Measurements from ENCODE around the gene KPTN. TPM values are rescaled to one million over a fixed set of nuclear protein-coding genes. Genes with fewer than 3 reads are reported as not detected.
A peak's percentile ranks its signal among the peaks of the same experiment; 100 is the strongest.

KPTN gene
- total and polyA plus RNA-seq, 7 donors, result 4.4 to 12.2 (median 4.8) TPM

DNA sequence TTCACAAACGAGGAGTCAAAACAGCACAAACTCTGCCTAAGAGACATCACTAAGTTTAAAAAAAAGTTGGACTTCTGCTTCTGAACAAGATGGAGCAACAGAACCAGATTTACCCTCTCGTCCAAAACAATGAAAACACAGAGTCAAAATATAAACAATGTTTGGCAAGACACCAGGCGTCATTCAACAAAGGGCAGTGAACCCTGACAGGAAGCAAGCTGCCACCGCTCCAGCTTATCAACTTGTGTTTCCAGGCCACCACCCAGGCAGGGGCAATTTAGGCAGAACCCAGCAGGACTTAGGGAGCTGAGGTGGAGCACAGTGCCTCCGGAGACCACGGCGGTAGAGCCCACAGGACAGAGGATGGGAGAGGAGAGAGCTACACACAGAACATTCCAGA, 39.5 kb upstream of the KPTN start:
- no peak for TF ChIP-seq EP300 (IDR thresholded peaks at IDR 0.05)
- Histone ChIP-seq H3K27me3 (no peaks in the 10 kb centered on the region), H3K4me1 (peaks cover 0 to 22% (median 15%) of the 10 kb centered on the region in 4 donors), H3K36me3 (no peaks in the 10 kb centered on the region), H3K9me3 (no peaks in the 10 kb centered on the region), H3K4me3 (no peak overlapping the region), H3K27ac (no peak overlapping the region)
- intact Hi-C loops (cut with DNase I), result no loop called here
- no peak for DNase-seq
- WGBS, 2 donors, result 6 to 32% methylated on average over 7 of the region's 7 CpGs

DNA sequence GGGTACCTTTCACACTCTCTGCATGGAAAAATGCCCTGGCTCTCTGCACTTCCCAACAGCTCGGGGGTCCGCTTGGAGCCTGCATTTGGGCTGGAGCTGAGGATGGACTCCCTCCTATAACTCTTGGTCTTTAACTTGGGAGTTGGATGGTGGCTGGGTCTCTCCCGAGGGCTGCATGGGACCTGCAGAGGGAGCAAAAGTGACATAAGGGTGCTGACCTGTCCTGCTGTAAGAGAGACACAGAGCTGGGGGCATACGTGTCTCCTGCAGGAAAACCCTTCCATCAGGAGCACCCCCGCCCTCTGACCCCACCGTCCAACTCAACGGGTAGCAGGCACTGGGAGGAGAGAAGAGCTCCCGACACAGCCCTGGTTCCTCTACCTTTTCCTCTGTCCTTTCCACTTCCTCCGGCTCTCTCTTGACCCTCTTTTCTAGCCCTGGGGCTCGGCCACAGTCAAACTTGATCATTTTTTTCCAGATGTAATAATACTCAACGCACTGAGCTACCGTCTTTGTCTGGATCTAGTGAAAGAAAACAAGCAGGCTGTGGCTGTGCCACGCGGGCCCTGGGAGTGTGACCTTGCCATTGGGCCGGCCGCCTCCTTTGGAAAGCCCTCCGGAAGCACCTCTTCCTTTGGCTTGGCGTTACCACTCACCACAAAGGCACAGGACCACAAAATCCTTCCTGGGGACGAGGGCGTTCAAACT, 37.6 kb upstream of the KPTN start:
- H3K27me3 ChIP-seq, result no peaks in the 10 kb centered on the region
- H3K4me1 ChIP-seq, result peaks cover 0 to 22% (median 15%) of the 10 kb centered on the region in 4 donors
- H3K36me3 ChIP-seq, result no peaks in the 10 kb centered on the region
- TF ChIP-seq POLR2AphosphoS5 (IDR thresholded peaks at IDR 0.05) (no peak), EP300 (IDR thresholded peaks at IDR 0.05) (no peak), POLR2A (IDR thresholded peaks at IDR 0.05) (no peak)
- TF ChIP-seq, protein P1, sequence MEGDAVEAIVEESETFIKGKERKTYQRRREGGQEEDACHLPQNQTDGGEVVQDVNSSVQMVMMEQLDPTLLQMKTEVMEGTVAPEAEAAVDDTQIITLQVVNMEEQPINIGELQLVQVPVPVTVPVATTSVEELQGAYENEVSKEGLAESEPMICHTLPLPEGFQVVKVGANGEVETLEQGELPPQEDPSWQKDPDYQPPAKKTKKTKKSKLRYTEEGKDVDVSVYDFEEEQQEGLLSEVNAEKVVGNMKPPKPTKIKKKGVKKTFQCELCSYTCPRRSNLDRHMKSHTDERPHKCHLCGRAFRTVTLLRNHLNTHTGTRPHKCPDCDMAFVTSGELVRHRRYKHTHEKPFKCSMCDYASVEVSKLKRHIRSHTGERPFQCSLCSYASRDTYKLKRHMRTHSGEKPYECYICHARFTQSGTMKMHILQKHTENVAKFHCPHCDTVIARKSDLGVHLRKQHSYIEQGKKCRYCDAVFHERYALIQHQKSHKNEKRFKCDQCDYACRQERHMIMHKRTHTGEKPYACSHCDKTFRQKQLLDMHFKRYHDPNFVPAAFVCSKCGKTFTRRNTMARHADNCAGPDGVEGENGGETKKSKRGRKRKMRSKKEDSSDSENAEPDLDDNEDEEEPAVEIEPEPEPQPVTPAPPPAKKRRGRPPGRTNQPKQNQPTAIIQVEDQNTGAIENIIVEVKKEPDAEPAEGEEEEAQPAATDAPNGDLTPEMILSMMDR (IDR thresholded peaks at IDR 0.05), result no peak
- intact Hi-C loops (cut with DNase I), result no loop called here
- H3K27ac ChIP-seq, result peak overlapping the region; percentile 32 to 79 (median 68)
- DNase-seq, result no peak
- H3K9me3 ChIP-seq, result no peaks in the 10 kb centered on the region
- H3K4me3 ChIP-seq, result no peak overlapping the region
- WGBS, 2 donors, result 70 to 79% methylated on average over 20 of the region's 20 CpGs

DNA sequence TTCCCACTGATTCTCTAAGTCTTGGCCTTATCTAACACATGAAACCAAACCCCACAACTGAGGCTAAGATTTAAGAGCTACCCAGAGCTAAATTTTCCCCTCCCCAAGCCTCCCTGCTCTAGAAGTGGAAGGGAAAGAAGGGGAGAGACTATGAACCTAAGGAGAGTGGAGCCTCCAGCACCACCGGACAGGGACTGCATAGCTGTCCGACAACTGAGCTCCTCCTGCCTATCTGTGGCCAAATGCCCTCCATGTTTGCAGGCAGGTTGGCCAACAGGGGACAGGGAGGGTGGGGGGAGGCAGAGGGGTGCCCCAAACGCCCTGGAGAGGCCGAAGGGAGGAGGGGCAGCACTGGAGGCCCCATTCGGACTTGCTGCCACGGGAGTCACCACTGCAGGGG, 36.8 kb upstream of the KPTN start:
- Histone ChIP-seq H3K9me3 (no peaks in the 10 kb centered on the region), H3K4me3 (no peak overlapping the region), H3K36me3 (no peaks in the 10 kb centered on the region), H3K4me1 (peaks cover 0 to 25% (median 17%) of the 10 kb centered on the region in 4 donors), H3K27me3 (no peaks in the 10 kb centered on the region), H3K27ac (peak overlapping the region in 2 of 4 donors; percentile 72 to 79)
- TF ChIP-seq, protein P1 (IDR thresholded peaks at IDR 0.05), result no peak
- TF ChIP-seq POLR2AphosphoS5 (IDR thresholded peaks at IDR 0.05) (no peak), POLR2A (IDR thresholded peaks at IDR 0.05) (no peak), EP300 (IDR thresholded peaks at IDR 0.05) (no peak)
- DNase-seq, result no peak
- intact Hi-C loops (cut with DNase I), result no loop called here
- WGBS, 2 donors, result 87 to 88% methylated on average over 6 of the region's 6 CpGs

DNA sequence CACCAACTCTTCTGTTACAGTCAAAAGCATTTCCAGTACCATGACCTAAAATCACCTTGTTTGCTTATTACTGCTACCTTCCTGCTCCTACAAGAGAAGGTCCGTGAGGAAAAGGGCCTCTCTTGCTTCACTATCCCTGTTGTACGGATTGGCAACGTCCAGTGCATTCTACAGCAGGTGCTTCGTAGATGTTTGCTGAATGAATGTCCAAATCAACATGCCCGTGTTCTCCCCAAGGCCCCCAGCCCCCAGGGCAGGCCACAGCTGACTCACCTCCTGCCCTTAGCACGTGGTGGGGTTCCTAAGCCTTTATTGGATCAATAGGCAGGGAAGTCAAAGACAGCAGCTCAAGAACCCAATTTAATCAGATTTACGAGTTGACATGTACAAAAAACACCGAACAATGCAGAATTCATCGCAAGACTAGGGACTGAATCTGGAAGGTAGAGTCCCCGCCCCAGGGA, 36.4 kb upstream of the KPTN start:
- Histone ChIP-seq H3K4me1 (peaks cover 0 to 29% (median 18%) of the 10 kb centered on the region in 4 donors), H3K4me3 (no peak overlapping the region), H3K36me3 (no peaks in the 10 kb centered on the region), H3K27ac (no peak overlapping the region), H3K27me3 (no peaks in the 10 kb centered on the region), H3K9me3 (no peaks in the 10 kb centered on the region)
- WGBS, 2 donors, result 47 to 79% methylated on average over 10 of the region's 10 CpGs
- TF ChIP-seq POLR2A (IDR thresholded peaks at IDR 0.05), result no peak
- TF ChIP-seq, protein P1 (IDR thresholded peaks at IDR 0.05), result no peak
- TF ChIP-seq POLR2AphosphoS5 (IDR thresholded peaks at IDR 0.05), result no peak
- TF ChIP-seq EP300 (IDR thresholded peaks at IDR 0.05), result no peak
- intact Hi-C loops (cut with DNase I), result no loop called here
- no peak for DNase-seq

DNA sequence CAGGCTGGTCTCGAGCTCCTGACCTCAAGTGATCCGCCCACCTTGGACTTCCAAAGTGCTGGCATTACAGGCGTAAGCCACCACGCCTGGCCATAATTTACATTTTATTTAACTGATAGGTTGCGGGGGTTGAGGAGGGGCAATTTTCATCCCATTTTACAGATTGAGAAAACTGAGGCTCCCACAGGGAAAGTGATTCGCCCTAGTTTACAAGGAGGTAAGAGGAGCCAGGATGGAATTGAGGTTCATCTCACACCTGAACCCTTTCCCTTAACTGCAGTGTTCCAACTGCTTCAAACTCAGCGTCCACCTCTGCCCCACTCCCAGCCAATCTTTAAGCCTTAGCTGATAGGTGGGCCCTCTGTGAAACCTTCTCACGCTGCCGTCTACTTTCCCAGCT, 34.8 kb upstream of the KPTN start:
- no peak for DNase-seq
- Histone ChIP-seq H3K27ac (no peak overlapping the region), H3K27me3 (no peaks in the 10 kb centered on the region), H3K36me3 (no peaks in the 10 kb centered on the region), H3K9me3 (no peaks in the 10 kb centered on the region), H3K4me1 (peaks cover 0 to 32% (median 20%) of the 10 kb centered on the region in 4 donors), H3K4me3 (no peak overlapping the region)
- no peak for TF ChIP-seq EP300 (IDR thresholded peaks at IDR 0.05)
- TF ChIP-seq, protein P1 (IDR thresholded peaks at IDR 0.05), result no peak
- intact Hi-C loops (cut with DNase I), result no loop called here
- 84 to 87% methylated on average over 9 of the region's 9 CpGs for WGBS, 2 donors
